GM12878 (cell line): ENCODE data around the gene EIF4ENIF1. TPM values are rescaled to one million over a fixed set of nuclear protein-coding genes. Genes with fewer than 3 reads are reported as not detected.

Experiments
- ATAC-seq: fragments of 200-7000 bp; cut with Tn5 transposase; 3 replicates; pipeline ENCODE4 v1.9.1; 2020; ENCODE audit warnings: mild to moderate bottlenecking, moderate library complexity
- BruUV-seq: library from RNA; stranded (reverse); fragments of 400-500 nt; replicated peaks from 2 replicates; lab custom pipeline; 2021; lab: Mats Ljungman, UMichigan
- CTCF ChIA-PET: fragments of 300-600 bp; sonication (Branson Sonifier 250); formaldehyde crosslinking; extraction: SDS; loops from one replicate; lab custom pipeline; 2021; ENCODE audit warnings: inconsistent platforms; lab: Yijun Ruan, JAX
- POLR2A ChIA-PET: fragments of 350-600 bp; formaldehyde crosslinking; extraction: SDS; loops from one replicate; lab custom pipeline; 2021; ENCODE audit warnings: inconsistent platforms; lab: Charles Lee
- RAD21 ChIA-PET: fragments of 300-600 bp; sonication (Branson Sonifier 250); formaldehyde crosslinking; loops from one replicate; lab custom pipeline; 2023; ENCODE audit warnings: antibody characterized with exemption; ENCODE audit not compliant: unreplicated experiment; lab: Charles Lee
- SMC1A ChIA-PET: fragments of 300-600 bp; sonication (Branson Sonifier 250); formaldehyde crosslinking; loops from one replicate; lab custom pipeline; 2023; ENCODE audit not compliant: unreplicated experiment, uncharacterized antibody; lab: Charles Lee
- DNase-seq: peaks from one replicate; pipeline ENCODE4 v3.0.0-alpha.2; 2011; ENCODE audit warnings: low read depth, low spot score
- FAIRE-seq: peaks from 3 replicates; lab custom pipeline; 2011; peaks lifted over from hg19 to GRCh38; lab: Jason Lieb, UNC
- H2AFZ ChIP-seq: 2 replicates; pipeline ENCODE4 v1.6.0; 2011; ENCODE audit warnings: low read depth, low read length, control low read depth; ENCODE audit not compliant: control insufficient read depth
- H3K27ac ChIP-seq: 2 replicates; pipeline ENCODE4 v1.5.1; 2011; ENCODE audit warnings: control low read depth; ENCODE audit not compliant: control insufficient read depth, insufficient read depth
- H3K27me3 ChIP-seq, 2 experiments: replicated peaks in 1 of 2; 2 replicates each; pipeline versions ENCODE4 v1.6.0 to v1.6.1; 2011; ENCODE audit warnings: low read length in 1 of 2; ENCODE audit not compliant: control insufficient read depth in 2 of 2, insufficient read depth in 2 of 2
- H3K36me3 ChIP-seq, 2 experiments: 2 replicates each; pipeline ENCODE4 v1.5.1; 2011; ENCODE audit warnings: low read length in 1 of 2; ENCODE audit not compliant: control insufficient read depth in 2 of 2, insufficient read depth in 2 of 2
- H3K4me1 ChIP-seq: 2 replicates; pipeline ENCODE4 v1.6.1; 2011; ENCODE audit warnings: mild to moderate bottlenecking, low read length, moderate library complexity, mixed read lengths; ENCODE audit not compliant: control insufficient read depth, insufficient read depth
- H3K4me2 ChIP-seq: 2 replicates; pipeline ENCODE4 v1.6.0; 2011; ENCODE audit warnings: control low read depth; ENCODE audit not compliant: control insufficient read depth, insufficient read depth
- H3K4me3 ChIP-seq: fragments of 200-600 bp; sonication (generic); 2 replicates; pipeline ENCODE4 v1.5.1; 2016
- H3K79me2 ChIP-seq: 2 replicates; pipeline ENCODE4 v1.6.0; 2011; ENCODE audit warnings: low read length; ENCODE audit not compliant: control insufficient read depth, insufficient read depth
- H3K9ac ChIP-seq: 2 replicates; pipeline ENCODE4 v1.8.0; 2011; ENCODE audit warnings: low read length, control low read depth, mixed read lengths; ENCODE audit not compliant: control insufficient read depth, insufficient read depth
- H3K9me3 ChIP-seq: replicated peaks from 3 replicates; pipeline ENCODE4 v1.5.1; 2011; ENCODE audit warnings: mild to moderate bottlenecking, low read length; ENCODE audit not compliant: control insufficient read depth, insufficient read depth
- H4K20me1 ChIP-seq: 2 replicates; pipeline ENCODE4 v1.6.0; 2011; ENCODE audit not compliant: control insufficient read depth, insufficient read depth
- CUX1 ChIP-seq: IDR thresholded peaks from 2 replicates; pipeline ENCODE4 v1.6.1; 2012; ENCODE audit warnings: improper control_type of control experiment, low read depth, low read length; ENCODE audit not compliant: insufficient replicate concordance
- EED ChIP-seq: sonication (generic); IDR thresholded peaks from 2 replicates; pipeline ENCODE4 v1.6.1; 2016; ENCODE audit warnings: antibody characterized with exemption, low read depth
- HCFC1 ChIP-seq: fragments of 150-350 bp; IDR thresholded peaks from 2 replicates; pipeline ENCODE4 v1.6.1; 2014; ENCODE audit warnings: low read length
- HDGF ChIP-seq: fragments of 450-650 bp; IDR thresholded peaks from 2 replicates; pipeline ENCODE4 v1.6.1; 2016; ENCODE audit warnings: antibody characterized with exemption
- MAX ChIP-seq: IDR thresholded peaks from 2 replicates; pipeline ENCODE4 v1.6.1; 2012; ENCODE audit warnings: low read depth, low read length, improper control_type of control experiment
- MEF2B ChIP-seq: fragments of 450-650 bp; IDR thresholded peaks from 2 replicates; pipeline ENCODE4 v1.6.1; 2018; ENCODE audit warnings: mild to moderate bottlenecking, moderate library complexity; ENCODE audit not compliant: partially characterized antibody, poor library complexity, severe bottlenecking
- MLLT1 ChIP-seq: fragments of 450-650 bp; IDR thresholded peaks from 2 replicates; pipeline ENCODE4 v1.6.1; 2016; ENCODE audit warnings: mild to moderate bottlenecking
- MTA2 ChIP-seq: fragments of 450-650 bp; IDR thresholded peaks from 2 replicates; pipeline ENCODE4 v1.6.1; 2016; ENCODE audit warnings: low read depth, mild to moderate bottlenecking, moderate library complexity
- NFIC ChIP-seq: IDR thresholded peaks from 2 replicates; pipeline ENCODE4 v1.6.1; 2012; ENCODE audit warnings: low read depth, mild to moderate bottlenecking, inconsistent platforms, low read length, moderate library complexity
- NFYA ChIP-seq: IDR thresholded peaks from 2 replicates; pipeline ENCODE4 v1.6.1; 2011; ENCODE audit warnings: low read depth, mild to moderate bottlenecking, low read length, improper control_type of control experiment, borderline replicate concordance
- NR2F1 ChIP-seq: fragments of 450-650 bp; conservative IDR thresholded peaks from 2 replicates; pipeline ENCODE4 v1.6.1; 2017; ENCODE audit warnings: mild to moderate bottlenecking
- RFX5 ChIP-seq: IDR thresholded peaks from 2 replicates; pipeline ENCODE4 v1.6.1; 2011; ENCODE audit warnings: low read depth, low read length, improper control_type of control experiment
- TCF7 ChIP-seq: IDR thresholded peaks from 2 replicates; pipeline ENCODE4 v1.6.1; 2014; ENCODE audit warnings: antibody characterized with exemption, borderline replicate concordance
- USF2 ChIP-seq: IDR thresholded peaks from 2 replicates; pipeline ENCODE4 v1.6.1; 2011; ENCODE audit warnings: low read depth, low read length, improper control_type of control experiment, borderline replicate concordance
- ZNF384 ChIP-seq: IDR thresholded peaks from 2 replicates; pipeline ENCODE4 v1.6.1; 2012; ENCODE audit warnings: low read depth, mild to moderate bottlenecking, low read length, improper control_type of control experiment, borderline replicate concordance
- ZZZ3 ChIP-seq: IDR thresholded peaks from 2 replicates; pipeline ENCODE4 v1.6.1; 2011; ENCODE audit warnings: low read depth; ENCODE audit not compliant: control insufficient read depth, insufficient read length
- WGBS: methylation state at CpG from one replicate; pipeline ENCODE4 v1.1.6; 2016; ENCODE audit warnings: low lambda C conversion rate; ENCODE audit not compliant: insufficient replicate concordance, insufficient coverage; ENCODE audit errors: missing lambda C conversion rate; 5-methylcytosine and 5-hydroxymethylcytosine counted together
- in situ Hi-C: fragments of 300-500 bp; cut with MboI; formaldehyde crosslinking; loops from 9 replicates; pipeline ENCODE4 v1.14.3; 2018; ENCODE audit warnings: mixed read lengths
- intact Hi-C: fragments of 100-400 bp; cut with micrococcal nuclease; formaldehyde crosslinking; loops from one replicate; pipeline ENCODE4 v1.14.2; 2022; ENCODE audit not compliant: unreplicated experiment
- polyA plus RNA-seq, 11 experiments: library from polyadenylated mRNA; depleted of rRNA in 4 of 11; unstranded in 6 of 11; stranded (reverse) in 5 of 11; fragments of >200 nt; fragmentation: Nextera tagmentation in 4 of 11; fragmentation: Illumina TruSeq in 1 of 11; extraction: Ambion mirVana in 4 of 11; extraction: Trizol in 1 of 11; gene quantifications; 1 replicate in 1 of 11; 2 replicates in 10 of 11; pipeline versions ENCODE4 v1.2.1 to v1.2.3, GENCODE V29; 2011 to 2016; ENCODE audit warnings: inconsistent platforms in 2 of 11, missing spikeins in 2 of 11, low read depth in 1 of 11
- total RNA-seq, 4 experiments: library from RNA; depleted of rRNA in 3 of 4; stranded (reverse); fragments of >200 nt in 3 of 4; fragmentation: Illumina TruSeq in 1 of 4; extraction: Trizol in 1 of 4; gene quantifications; 2 replicates each; pipeline versions ENCODE4 v1.2.1 to v1.2.3, GENCODE V29; 2013 to 2021

Gene EIF4ENIF1
- total and polyA plus RNA-seq, 10 of the 15 experiments (the other 5 are each of a cell fraction or from before 2014, with no cell fraction given) = 4.4 to 43.7 (median 24.4) TPM

GRCh38 chr22:31533374-31533773 is 43.7 kb upstream of the EIF4ENIF1 start (continued):
- no peak for TF ChIP-seq MEF2B

GRCh38 chr22:31532060-31532459 is 42.4 kb upstream of the EIF4ENIF1 start:
- intact Hi-C loops = no loop called here
- no peaks in the 10 kb centered on the region for H3K79me2 ChIP-seq
- in situ Hi-C loops = no loop called here
- H3K36me3 ChIP-seq = peaks cover 0 to 18% of the 10 kb centered on the region in 2 experiments; a peak in 2 of 4 replicates
- H3K4me3 ChIP-seq = no peak overlapping the region
- ChIA-PET RAD21 (no interaction called here), POLR2A (interaction anchor here (0.7 kb wide), 2 partner anchors 12 to 108 kb away, joined by 3 read pairs; no protein-coding TSS in a partner anchor), SMC1A (interaction anchor here (0.7 to 2.5 kb wide), 5 partner anchors 18 to 105 kb away, joined by 3 to 7 read pairs (median 3); no protein-coding TSS in a partner anchor), CTCF (interaction anchor here (1.1 to 1.4 kb wide), 2 partner anchors 25 to 80 kb away, joined by 3 to 8 read pairs; no protein-coding TSS in a partner anchor)
- H3K4me1 ChIP-seq = peaks cover 13% of the 10 kb centered on the region
- 100% methylated on average over 1 of the region's 1 CpG for WGBS
- H4K20me1 ChIP-seq = no peaks in the 10 kb centered on the region
- no peak for ATAC-seq
- BruUV-seq = no TSS peak
- FAIRE-seq = no peak
- H3K9ac ChIP-seq = no peak overlapping the region
- no peak for DNase-seq
- no peaks in the 10 kb centered on the region for H3K27me3 ChIP-seq
- H2AFZ ChIP-seq = no peak overlapping the region
- no peak overlapping the region for H3K27ac ChIP-seq
- no peak overlapping the region for H3K4me2 ChIP-seq
- H3K9me3 ChIP-seq = no peaks in the 10 kb centered on the region
- TF ChIP-seq RFX5 (no peak), HCFC1 (no peak), ZNF384 (no peak), NFYA (no peak), ZZZ3 (no peak), MAX (no peak), MLLT1 (no peak), TCF7 (no peak), USF2 (no peak), NR2F1 (no peak), MTA2 (no peak), HDGF (no peak), EED (no peak), NFIC (no peak), CUX1 (no peak)
